HG03432 (cell line): Measurements from ENCODE around the gene CNFN.

Source experiments
- ATAC-seq: cut with Tn5 transposase; IDR thresholded peaks from one replicate; pipeline ENCODE4 v1.9.1; 2021; ENCODE audit warnings: mild to moderate bottlenecking, moderate library complexity; ENCODE audit not compliant: unreplicated experiment

CNFN gene

GRCh38 chr19:42389899-42390298 is at the start of gene CNFN:
CNFN (minus strand) TSS chr19:42390297; CDS start chr19:42389037, 1,260 bp downstream.
- ATAC-seq = no peak

DNA sequence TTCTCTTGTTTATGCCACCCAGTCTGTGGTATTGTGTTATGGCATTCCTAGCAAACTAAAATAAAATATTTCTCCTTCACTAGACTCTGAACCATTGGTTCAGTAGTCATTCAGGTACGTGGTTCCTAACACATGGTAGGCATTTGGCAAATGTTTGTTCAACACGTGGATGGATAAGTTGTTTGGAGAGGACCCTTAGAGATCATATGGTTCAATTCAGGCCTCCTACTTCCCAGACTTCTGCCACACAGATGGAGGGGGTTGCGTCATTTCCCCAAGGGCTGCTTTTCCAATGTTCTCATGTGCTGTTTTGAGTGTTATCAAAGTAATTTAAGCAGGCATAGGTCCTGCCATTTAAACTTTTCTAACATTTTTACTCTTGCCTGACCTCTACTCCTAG is 45.9 kb upstream of the CNFN start:
- no peak for ATAC-seq

GRCh38 chr19:42435316-42435715 is 45.2 kb upstream of the CNFN start:
- no peak for ATAC-seq

GRCh38 chr19:42433503-42434260 is 43.6 kb upstream of the CNFN start:
- no peak for ATAC-seq

DNA sequence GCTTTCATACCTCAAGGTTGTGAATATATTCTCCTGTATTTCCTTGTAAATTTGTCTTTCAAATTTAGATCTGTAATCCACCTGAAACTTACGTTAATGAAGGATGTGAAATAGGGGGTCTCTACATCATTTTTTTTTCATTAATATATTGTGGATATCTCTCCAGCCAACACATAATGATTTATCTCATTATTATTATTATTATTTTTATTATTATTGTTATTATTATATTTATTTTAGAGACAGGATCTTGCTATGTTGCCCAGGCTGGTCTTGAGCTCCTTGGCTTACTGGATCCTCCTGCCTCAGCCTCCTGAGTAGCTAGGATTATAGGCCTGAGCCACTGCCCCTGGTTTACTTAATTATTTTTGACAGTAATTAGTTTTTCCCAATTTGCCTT is 41.4 kb upstream of the CNFN start:
- ATAC-seq = no peak

- no peak for ATAC-seq
Observed at GRCh38 chr19:42428676-42429075, 38.6 kb upstream of the CNFN start.

DNA sequence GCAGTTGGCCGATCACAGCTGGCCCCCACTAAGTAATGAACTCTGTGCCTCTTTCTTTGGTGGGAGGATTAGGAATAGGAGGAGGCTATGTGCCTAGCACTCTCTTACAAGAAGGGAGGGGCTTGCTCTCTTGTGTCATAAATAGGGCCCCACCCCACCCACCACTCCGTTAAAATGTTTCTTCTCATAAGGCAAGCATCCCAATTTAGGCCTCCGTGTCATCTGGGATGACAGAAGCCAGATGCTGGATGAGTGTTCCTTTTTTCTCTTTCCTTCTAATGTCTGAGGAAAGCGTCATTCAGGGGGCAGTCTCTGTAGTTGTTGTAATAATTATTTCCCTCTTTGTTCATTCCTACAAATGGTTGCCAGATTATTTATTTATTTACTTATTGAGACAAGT is 37.2 kb upstream of the CNFN start, which contains the start of gene LIPE:
Gene LIPE (minus strand): TSS at position 76 of the 400 bp plus-strand sequence. CDS start 239 bp downstream, outside the sequence.
- ATAC-seq = no peak

DNA sequence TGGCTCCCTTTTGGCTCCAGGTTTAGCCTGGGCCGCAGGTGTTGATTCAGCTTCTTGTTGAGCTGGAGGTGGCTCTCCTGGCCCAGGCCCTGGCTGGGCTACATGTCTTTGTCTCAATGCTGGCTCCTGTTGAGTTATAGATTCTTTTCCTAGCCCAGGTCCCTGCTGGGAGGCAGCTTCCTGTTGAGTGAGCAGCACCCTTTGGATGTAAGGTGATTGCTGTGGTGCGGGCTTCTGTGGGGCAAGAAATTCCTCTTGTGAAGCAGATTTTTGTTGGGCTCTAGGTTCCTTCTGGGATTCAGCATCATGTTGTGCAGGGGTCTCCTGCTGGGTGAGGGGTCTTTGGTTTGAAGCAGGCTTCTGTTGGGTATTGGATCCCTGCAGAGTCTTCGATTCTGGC is 36.5 kb upstream of the CNFN start:
- ATAC-seq = no peak

GRCh38 chr19:42424712-42425131 is 34.6 kb upstream of the CNFN start:
- no peak for ATAC-seq

GRCh38 chr19:42424345-42424707 is 34.2 kb upstream of the CNFN start:
- no peak for ATAC-seq

GRCh38 chr19:42423462-42424344 is 33.6 kb upstream of the CNFN start:
- peak; percentile 86 for ATAC-seq

DNA sequence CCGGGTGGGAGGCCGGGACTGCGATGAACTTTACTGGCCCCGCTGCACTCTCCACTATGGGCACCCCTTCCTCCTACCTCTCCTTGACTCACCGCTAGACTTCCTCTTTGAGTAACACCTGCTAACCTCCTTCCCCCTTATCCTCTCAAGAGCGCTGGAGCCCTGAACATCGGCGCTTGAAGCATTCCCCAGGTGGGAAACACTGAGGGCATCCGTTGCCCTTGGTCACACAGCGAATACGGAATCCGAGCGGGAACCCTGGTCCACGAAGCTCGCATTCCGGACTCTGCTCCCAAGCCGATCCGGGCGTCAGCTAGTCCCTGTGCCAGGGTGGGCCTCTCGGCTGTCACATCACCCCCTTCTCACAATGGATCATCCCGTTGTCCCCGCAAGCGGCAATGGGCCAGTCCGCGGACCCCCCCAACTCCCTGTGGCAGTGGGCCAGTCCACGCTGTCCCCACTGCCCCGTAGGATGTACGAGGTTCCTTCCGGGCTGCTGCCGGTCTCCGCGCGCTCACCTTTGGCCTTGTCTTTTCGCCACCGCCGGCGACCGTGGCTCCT is 32.9 kb upstream of the CNFN start:
- peak; percentile 29 for ATAC-seq

- ATAC-seq = peak; percentile 2
Observed at GRCh38 chr19:42422092-42422900, 32.2 kb upstream of the CNFN start.

GRCh38 chr19:42421591-42422031 is 31.5 kb upstream of the CNFN start:
- ATAC-seq = no peak

GRCh38 chr19:42421101-42421500 is 31.0 kb upstream of the CNFN start:
- ATAC-seq = no peak

- ATAC-seq = no peak
Observed at GRCh38 chr19:42420055-42420544, 30.0 kb upstream of the CNFN start.

DNA sequence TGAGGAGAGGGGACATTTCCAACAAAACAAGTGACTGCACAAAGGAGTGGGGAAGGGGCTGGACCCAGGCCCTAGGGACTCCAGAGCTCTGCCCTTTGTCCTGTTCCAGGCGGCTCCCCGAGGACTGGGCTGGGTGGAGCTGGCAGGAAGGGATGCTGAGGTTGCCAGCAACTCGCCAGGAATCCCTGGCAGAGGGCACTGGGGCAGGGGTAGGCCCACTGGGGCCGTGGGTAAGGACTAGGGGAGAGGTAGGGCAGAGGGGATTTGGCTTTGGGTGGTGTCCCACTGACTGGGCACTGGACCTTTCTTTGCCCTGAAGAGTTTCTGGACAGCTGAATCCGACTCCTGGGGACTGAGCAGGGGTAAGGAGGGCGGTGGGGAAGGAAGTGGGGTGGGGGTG is 29.2 kb upstream of the CNFN start:
- no peak for ATAC-seq

DNA sequence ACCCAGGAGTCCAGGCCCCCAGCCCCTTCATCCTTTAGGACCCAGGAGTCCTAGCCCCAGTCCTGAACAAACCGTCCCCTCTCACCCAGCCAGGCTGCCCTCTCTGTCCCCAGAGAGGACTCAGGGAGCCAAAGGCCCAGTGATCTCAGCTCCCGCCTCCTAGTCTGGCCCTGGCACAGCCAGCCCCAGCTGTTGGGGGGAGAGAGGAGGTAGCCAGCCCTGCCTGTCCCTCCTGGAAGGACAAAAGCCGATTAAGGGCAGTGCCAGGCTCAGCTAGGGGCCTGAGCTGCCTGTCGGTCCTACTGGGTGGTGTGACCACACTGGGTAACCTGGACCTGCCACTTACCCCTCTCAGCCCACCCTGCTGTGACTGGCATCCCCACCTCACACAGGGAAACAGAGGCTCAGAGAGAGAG is 22.6 kb upstream of the CNFN start:
- no peak for ATAC-seq

- no peak for ATAC-seq
Observed at GRCh38 chr19:42412227-42412626, 22.1 kb upstream of the CNFN start.

- no peak for ATAC-seq
Observed at GRCh38 chr19:42411581-42412178, 21.6 kb upstream of the CNFN start.
